Tibial nerve (tissue), 3 donors: Measurements from ENCODE around the gene PBRM1.

Experiments used
- POLR2A ChIP-seq, 2 donors: fragments of 450-650 bp; IDR thresholded peaks; one replicate each; pipeline ENCODE4 v1.6.1; 2017; ENCODE audit warnings: antibody characterized with exemption in 2 of 2, mild to moderate bottlenecking in 2 of 2, moderate library complexity in 2 of 2
- TF ChIP-seq, protein P1 (sequence below), 5 experiments: fragments of 200-600 bp in 3 of 5; fragments of 450-650 bp in 2 of 5; sonication (generic) in 3 of 5; IDR thresholded peaks; one replicate each; pipeline ENCODE4 v1.5.1; 2016 to 2019; ENCODE audit warnings: antibody characterized with exemption in 5 of 5, mild to moderate bottlenecking in 3 of 5, moderate library complexity in 2 of 5

GRCh38 chr3:52703341-52703740 is 17.6 kb upstream of the PBRM1 start:
- TF ChIP-seq POLR2A (IDR thresholded peaks at IDR 0.05), result no peak
- TF ChIP-seq, protein P1, sequence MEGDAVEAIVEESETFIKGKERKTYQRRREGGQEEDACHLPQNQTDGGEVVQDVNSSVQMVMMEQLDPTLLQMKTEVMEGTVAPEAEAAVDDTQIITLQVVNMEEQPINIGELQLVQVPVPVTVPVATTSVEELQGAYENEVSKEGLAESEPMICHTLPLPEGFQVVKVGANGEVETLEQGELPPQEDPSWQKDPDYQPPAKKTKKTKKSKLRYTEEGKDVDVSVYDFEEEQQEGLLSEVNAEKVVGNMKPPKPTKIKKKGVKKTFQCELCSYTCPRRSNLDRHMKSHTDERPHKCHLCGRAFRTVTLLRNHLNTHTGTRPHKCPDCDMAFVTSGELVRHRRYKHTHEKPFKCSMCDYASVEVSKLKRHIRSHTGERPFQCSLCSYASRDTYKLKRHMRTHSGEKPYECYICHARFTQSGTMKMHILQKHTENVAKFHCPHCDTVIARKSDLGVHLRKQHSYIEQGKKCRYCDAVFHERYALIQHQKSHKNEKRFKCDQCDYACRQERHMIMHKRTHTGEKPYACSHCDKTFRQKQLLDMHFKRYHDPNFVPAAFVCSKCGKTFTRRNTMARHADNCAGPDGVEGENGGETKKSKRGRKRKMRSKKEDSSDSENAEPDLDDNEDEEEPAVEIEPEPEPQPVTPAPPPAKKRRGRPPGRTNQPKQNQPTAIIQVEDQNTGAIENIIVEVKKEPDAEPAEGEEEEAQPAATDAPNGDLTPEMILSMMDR (IDR thresholded peaks at IDR 0.05), result no peak
